Skeletal muscle satellite cell (primary cell): ENCODE measurements around the gene PCBP1.
A peak's percentile ranks its signal among the peaks of the same experiment; 100 is the strongest.
"Not testable (repeated sequence)": the region's sequence is repeated elsewhere in the genome, so short reads cannot be mapped to it uniquely, and the experiment has no call there.

Experiments used
- H3K27me3 ChIP-seq: 2 replicates; pipeline ENCODE4 v1.7.0; 2013; ENCODE audit warnings: low read length; ENCODE audit not compliant: control insufficient read depth, insufficient read depth
- H3K36me3 ChIP-seq: 2 replicates; pipeline ENCODE4 v1.7.0; 2013; ENCODE audit warnings: mild to moderate bottlenecking, control low read depth, low read length; ENCODE audit not compliant: insufficient read depth
- H3K4me1 ChIP-seq: 2 replicates; pipeline ENCODE4 v1.7.0; 2013; ENCODE audit warnings: low read length; ENCODE audit not compliant: control insufficient read depth, insufficient read depth
- H3K4me2 ChIP-seq: 2 replicates; pipeline ENCODE4 v1.7.0; 2013; ENCODE audit warnings: mild to moderate bottlenecking, low read length
- H3K4me3 ChIP-seq: 2 replicates; pipeline ENCODE4 v1.7.0; 2013; ENCODE audit warnings: low read length
- H3K9ac ChIP-seq: 2 replicates; pipeline ENCODE4 v1.7.0; 2013; ENCODE audit warnings: mild to moderate bottlenecking, low read depth, low read length, moderate library complexity
- H3K9me3 ChIP-seq: replicated peaks from 2 replicates; pipeline ENCODE4 v1.7.0; 2013; ENCODE audit warnings: mild to moderate bottlenecking, control low read depth, low read length

PCBP1 gene

DNA sequence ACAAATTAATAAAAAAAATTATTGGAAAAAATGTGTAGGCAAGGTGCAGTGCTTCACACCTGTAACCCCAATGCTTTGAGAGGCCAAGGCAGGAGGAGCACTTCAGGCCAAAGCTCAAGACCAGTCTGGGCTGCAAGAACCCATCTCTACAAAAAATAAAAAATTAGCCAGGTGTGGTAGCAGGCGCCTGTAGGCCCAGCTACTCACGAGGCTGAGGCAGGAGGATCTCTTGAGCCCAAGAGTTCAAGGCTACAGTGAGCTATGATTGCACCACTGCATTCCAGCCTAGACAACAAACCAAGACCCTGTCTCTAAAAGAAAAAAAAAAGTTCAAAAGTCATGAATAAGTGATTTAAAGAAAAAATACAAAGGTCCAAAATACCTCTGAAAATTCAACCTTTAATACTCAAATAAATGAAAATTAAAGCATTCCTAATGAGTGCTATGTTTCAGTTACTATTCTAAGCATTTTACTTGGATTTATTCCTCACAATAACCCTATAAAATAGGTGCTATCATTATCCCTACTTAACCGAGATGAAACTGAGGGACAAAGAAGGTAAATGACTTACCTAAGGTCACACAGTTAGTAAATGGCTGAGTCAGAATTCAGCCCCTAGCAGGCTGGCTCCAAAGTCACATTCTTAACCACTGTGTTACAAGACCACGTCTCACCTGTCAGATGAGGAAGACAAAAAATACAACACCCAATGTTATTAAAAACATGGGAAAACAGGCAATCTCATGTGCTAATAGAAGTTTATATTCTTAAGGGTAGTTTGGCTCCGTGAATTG, 36.4 kb upstream of the PCBP1 start:
- no peak overlapping the region for H3K4me3 ChIP-seq
- H3K4me1 ChIP-seq: no peaks in the 10 kb centered on the region
- H3K27me3 ChIP-seq: no peaks in the 10 kb centered on the region
- no peaks in the 10 kb centered on the region for H3K9me3 ChIP-seq
- H3K36me3 ChIP-seq: peaks cover 28% of the 10 kb centered on the region
- no peak overlapping the region for H3K4me2 ChIP-seq
- H3K9ac ChIP-seq: no peak overlapping the region

- H3K4me3 ChIP-seq: not testable (repeated sequence)
Observed at GRCh38 chr2:70055259-70055658, 32.0 kb upstream of the PCBP1 start.

GRCh38 chr2:70061317-70061716, 26.0 kb upstream of the PCBP1 start:
- H3K4me3 ChIP-seq: no peak overlapping the region
- H3K27me3 ChIP-seq: no peaks in the 10 kb centered on the region
- no peaks in the 10 kb centered on the region for H3K4me1 ChIP-seq
- no peak overlapping the region for H3K4me2 ChIP-seq
- H3K36me3 ChIP-seq: peaks cover 8% of the 10 kb centered on the region
- no peaks in the 10 kb centered on the region for H3K9me3 ChIP-seq
- H3K9ac ChIP-seq: no peak overlapping the region

More at GRCh38 chr2:70055259-70055658, 32.0 kb upstream of the PCBP1 start:
- not testable (repeated sequence) for H3K9me3 ChIP-seq, H3K4me2 ChIP-seq, H3K4me1 ChIP-seq, H3K9ac ChIP-seq, H3K27me3 ChIP-seq
- peaks cover 24% of the 10 kb centered on the region for H3K36me3 ChIP-seq

GRCh38 chr2:70062270-70062669, 25.0 kb upstream of the PCBP1 start:
- Histone ChIP-seq H3K9ac (no peak overlapping the region), H3K4me3 (no peak overlapping the region), H3K4me1 (no peaks in the 10 kb centered on the region), H3K36me3 (peaks cover 12% of the 10 kb centered on the region), H3K27me3 (no peaks in the 10 kb centered on the region), H3K9me3 (no peaks in the 10 kb centered on the region), H3K4me2 (no peak overlapping the region)

DNA sequence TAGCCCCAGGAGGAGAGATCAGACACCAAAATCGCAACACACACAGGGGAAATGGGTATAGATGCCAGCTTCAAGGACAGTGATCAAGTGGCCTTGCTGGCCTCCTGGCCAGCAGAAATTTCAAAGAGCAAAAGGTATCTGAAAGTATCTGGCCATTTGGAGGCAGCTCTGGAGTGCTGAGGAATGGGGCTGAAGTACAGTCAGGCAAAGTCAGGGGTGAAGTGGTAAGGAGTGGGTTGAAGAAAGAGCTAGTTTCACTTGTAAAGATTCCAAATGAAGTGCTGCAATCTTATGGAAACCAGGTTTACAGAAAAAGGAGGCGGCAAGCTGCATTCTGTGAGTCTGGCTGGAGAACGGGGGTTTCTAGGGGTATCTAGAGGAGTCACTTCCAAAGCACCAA, 19.2 kb upstream of the PCBP1 start:
- peaks cover 2% of the 10 kb centered on the region for H3K4me1 ChIP-seq
- H3K9me3 ChIP-seq: no peaks in the 10 kb centered on the region
- no peak overlapping the region for H3K4me3 ChIP-seq
- H3K4me2 ChIP-seq: no peak overlapping the region
- H3K27me3 ChIP-seq: no peaks in the 10 kb centered on the region
- no peak overlapping the region for H3K9ac ChIP-seq
- peaks cover 9% of the 10 kb centered on the region for H3K36me3 ChIP-seq

- Histone ChIP-seq H3K27me3 (no peaks in the 10 kb centered on the region), H3K4me2 (no peak overlapping the region), H3K4me3 (no peak overlapping the region), H3K9me3 (no peaks in the 10 kb centered on the region), H3K9ac (no peak overlapping the region), H3K4me1 (peaks cover 2% of the 10 kb centered on the region), H3K36me3 (peaks cover 9% of the 10 kb centered on the region)
Observed at GRCh38 chr2:70069049-70069448, 18.2 kb upstream of the PCBP1 start.

DNA sequence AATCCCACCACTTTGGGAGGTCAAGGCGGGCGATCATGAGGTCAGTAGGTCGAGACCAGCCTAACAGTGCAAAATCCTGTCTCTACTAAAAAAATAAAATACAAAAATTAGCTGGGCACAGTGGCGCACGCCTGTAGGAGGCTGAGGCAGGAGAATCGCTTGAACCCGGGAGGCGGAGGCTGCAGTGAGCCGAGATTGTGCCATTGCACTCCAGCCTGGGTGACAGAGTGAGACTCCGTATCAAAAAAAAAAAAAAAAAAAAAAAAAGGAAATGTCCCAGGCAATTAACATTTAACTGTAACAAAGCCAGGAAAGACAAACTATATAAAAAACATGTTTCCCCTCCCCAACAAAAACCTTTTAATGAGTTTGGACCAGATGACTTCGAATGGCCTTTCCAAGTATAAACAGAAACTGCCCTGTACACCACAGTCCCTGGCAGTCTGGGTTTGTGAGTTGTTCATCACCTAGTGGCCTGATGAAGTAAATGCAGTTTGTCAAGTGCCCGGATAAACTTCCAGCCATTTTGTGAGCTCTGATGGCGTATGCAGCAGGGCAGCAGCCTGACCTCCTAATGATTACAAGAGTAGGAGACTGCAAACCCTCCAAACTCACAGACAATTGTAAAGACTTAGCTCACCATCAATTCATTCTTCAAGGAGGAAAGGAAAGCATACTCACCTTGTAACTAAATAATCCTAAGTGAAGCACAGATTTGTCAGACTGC, 16.6 kb upstream of the PCBP1 start:
- no peaks in the 10 kb centered on the region for H3K27me3 ChIP-seq
- no peak overlapping the region for H3K4me3 ChIP-seq
- peak overlapping the region; percentile 51 for H3K9ac ChIP-seq

DNA sequence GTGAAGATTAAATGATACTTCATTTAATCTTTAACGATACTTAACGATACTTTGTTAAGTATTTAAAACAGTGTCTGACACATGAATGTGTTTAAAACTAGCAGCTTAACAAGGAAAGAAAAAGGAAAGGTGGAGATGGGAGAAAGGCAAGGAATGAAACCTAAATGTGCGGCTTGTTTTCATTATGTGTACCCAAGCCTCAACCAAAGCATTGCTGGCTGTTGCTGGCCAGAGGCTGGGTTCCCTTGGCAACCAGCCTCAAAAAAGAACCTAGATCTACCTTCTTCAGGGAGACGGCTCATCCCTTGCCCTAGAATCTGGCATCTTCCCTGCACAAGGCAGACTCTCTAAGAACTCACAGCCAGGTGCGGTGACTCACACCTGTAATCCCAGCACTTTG, 13.8 kb upstream of the PCBP1 start:
- Histone ChIP-seq H3K9me3 (no peaks in the 10 kb centered on the region), H3K27me3 (no peaks in the 10 kb centered on the region), H3K4me2 (no peak overlapping the region), H3K4me1 (peaks cover 2% of the 10 kb centered on the region), H3K9ac (no peak overlapping the region), H3K4me3 (no peak overlapping the region), H3K36me3 (peaks cover 8% of the 10 kb centered on the region)

More for the DNA sequence above, 16.6 kb upstream of the PCBP1 start:
- no peak overlapping the region for H3K4me2 ChIP-seq
- peaks cover 10% of the 10 kb centered on the region for H3K36me3 ChIP-seq
- peaks cover 2% of the 10 kb centered on the region for H3K4me1 ChIP-seq
- H3K9me3 ChIP-seq: no peaks in the 10 kb centered on the region

GRCh38 chr2:70078384-70078783, 8.9 kb upstream of the PCBP1 start:
- no peaks in the 10 kb centered on the region for H3K4me1 ChIP-seq
- H3K4me3 ChIP-seq: no peak overlapping the region
- H3K27me3 ChIP-seq: no peaks in the 10 kb centered on the region
- H3K9me3 ChIP-seq: no peaks in the 10 kb centered on the region
- no peak overlapping the region for H3K4me2 ChIP-seq
- no peak overlapping the region for H3K9ac ChIP-seq
- peaks cover 30% of the 10 kb centered on the region for H3K36me3 ChIP-seq

DNA sequence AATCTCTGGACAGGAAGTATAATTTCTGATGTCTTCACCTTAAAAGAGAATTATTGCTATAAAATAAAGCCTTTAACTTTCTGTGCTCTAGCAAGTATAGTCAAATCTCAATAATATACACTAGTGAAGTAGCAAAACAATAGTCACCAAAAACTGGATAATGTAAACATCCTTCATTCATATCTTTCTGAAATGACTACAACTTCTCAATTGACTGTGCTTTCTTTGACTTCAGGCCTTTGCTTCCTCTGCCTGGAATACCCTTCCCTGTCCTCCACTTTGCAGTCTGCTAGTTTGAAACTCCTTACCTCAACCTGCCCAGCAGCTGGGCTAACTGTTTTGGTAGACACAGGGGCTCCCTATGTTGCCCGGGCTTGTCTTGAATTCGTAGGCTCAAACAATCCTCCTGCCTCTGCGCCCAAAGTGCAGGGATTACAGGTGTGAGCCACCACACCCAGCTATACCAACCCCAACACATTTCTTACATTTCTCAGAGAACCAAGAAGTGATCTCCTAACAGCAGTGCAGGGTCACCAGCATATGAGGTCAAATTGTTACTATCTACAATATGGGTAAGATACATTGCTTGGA, 6.6 kb upstream of the PCBP1 start:
- peaks cover 37% of the 10 kb centered on the region for H3K36me3 ChIP-seq
- no peaks in the 10 kb centered on the region for H3K9me3 ChIP-seq
- peaks cover 16% of the 10 kb centered on the region for H3K4me1 ChIP-seq
- H3K27me3 ChIP-seq: no peaks in the 10 kb centered on the region
- no peak overlapping the region for H3K4me2 ChIP-seq
- H3K4me3 ChIP-seq: no peak overlapping the region
- no peak overlapping the region for H3K9ac ChIP-seq

DNA sequence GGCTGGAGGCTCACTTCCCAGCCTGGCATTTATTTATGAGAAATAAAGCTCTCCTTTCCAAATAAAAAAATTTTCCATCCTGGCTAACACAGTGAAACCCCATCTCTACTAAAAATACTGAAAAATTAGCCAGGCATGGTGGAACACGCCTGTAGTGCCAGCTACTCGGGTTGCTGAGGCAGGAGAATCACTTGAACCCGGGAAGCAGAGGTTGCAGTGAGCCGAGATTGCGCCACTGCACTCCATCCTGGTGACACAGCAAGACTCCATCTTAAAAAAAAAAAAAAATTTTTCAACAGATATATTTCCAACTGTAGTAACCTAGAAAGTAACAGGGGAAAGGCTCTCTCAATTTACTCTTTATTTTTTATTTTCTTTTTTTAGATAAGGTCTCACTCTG, 6.1 kb upstream of the PCBP1 start:
- peaks cover 22% of the 10 kb centered on the region for H3K4me1 ChIP-seq
- peaks cover 31% of the 10 kb centered on the region for H3K36me3 ChIP-seq
- no peaks in the 10 kb centered on the region for H3K9me3 ChIP-seq
- H3K9ac ChIP-seq: no peak overlapping the region
- no peak overlapping the region for H3K4me3 ChIP-seq
- H3K27me3 ChIP-seq: no peaks in the 10 kb centered on the region
- no peak overlapping the region for H3K4me2 ChIP-seq
